DOHH2 (cell line): ENCODE data around the gene TUT4.

ENCODE experiments used
- CTCF ChIP-seq: fragments of 200-600 bp; sonication (generic); IDR thresholded peaks from one replicate; pipeline ENCODE4 v1.5.1; 2014; ENCODE audit warnings: antibody characterized with exemption, mild to moderate bottlenecking, low read depth, low read length; ENCODE audit not compliant: poor library complexity, severe bottlenecking
- EZH2phosphoT487 ChIP-seq: fragments of 200-600 bp; sonication (generic); IDR thresholded peaks from 2 replicates; pipeline ENCODE4 v1.6.1; 2017; ENCODE audit warnings: borderline replicate concordance, mild to moderate bottlenecking, antibody characterized with exemption, low read length, moderate library complexity, mixed read lengths

GRCh38 chr1:52590266-52590665 lies 37.4 kb upstream of the TUT4 start:
- TF ChIP-seq EZH2phosphoT487 (no peak), CTCF (no peak)
